CD1c-positive myeloid dendritic cell (primary cell): ENCODE measurements around the gene BIRC2.
"Not testable (repeated sequence)": the region's sequence is repeated elsewhere in the genome, so short reads cannot be mapped to it uniquely, and the experiment has no call there.

Experiments used
- DNase-seq: peaks from one replicate; pipeline ENCODE4 v3.0.0-alpha.2; 2016; ENCODE audit errors: extremely low spot score

BIRC2 gene

GRCh38 chr11:102323542-102324251, 23.3 kb upstream of the BIRC2 start:
- DNase-seq, result no peak

GRCh38 chr11:102325088-102325487, 21.9 kb upstream of the BIRC2 start:
- no peak for DNase-seq

- no peak for DNase-seq
These were observed 18.3 kb upstream of the BIRC2 start for GRCh38 chr11:102328748-102329147.

GRCh38 chr11:102330231-102330630, 16.8 kb upstream of the BIRC2 start:
- DNase-seq, result no peak

- DNase-seq, result no peak
These were observed 15.7 kb upstream of the BIRC2 start for GRCh38 chr11:102331341-102331740.

GRCh38 chr11:102332611-102332994, 14.4 kb upstream of the BIRC2 start:
- no peak for DNase-seq

GRCh38 chr11:102338479-102339010, 8.5 kb upstream of the BIRC2 start:
- DNase-seq, result no peak

GRCh38 chr11:102341311-102341710, 5.7 kb upstream of the BIRC2 start:
- not testable (repeated sequence) for DNase-seq

- DNase-seq, result peak; percentile 86
These were observed 5.1 kb upstream of the BIRC2 start for GRCh38 chr11:102341844-102342318.

- DNase-seq, result no peak
These were observed 3.2 kb upstream of the BIRC2 start for GRCh38 chr11:102343809-102344208.

- DNase-seq, result no peak
These were observed 1.1 kb upstream of the BIRC2 start for GRCh38 chr11:102345904-102346303.

- DNase-seq, result no peak
These were observed 612 bp upstream of the BIRC2 start for GRCh38 chr11:102346456-102346747.

- DNase-seq, result peak; percentile 5
These were observed 702 bp downstream of the BIRC2 start for GRCh38 chr11:102347462-102348370.

GRCh38 chr11:102357116-102357515, 10.1 kb downstream of the BIRC2 start:
- DNase-seq, result no peak

- DNase-seq, result no peak
These were observed 12.4 kb downstream of the BIRC2 start for GRCh38 chr11:102359372-102359771.

GRCh38 chr11:102360681-102361080, 13.7 kb downstream of the BIRC2 start:
- DNase-seq, result no peak

GRCh38 chr11:102361086-102362031, 14.3 kb downstream of the BIRC2 start:
- DNase-seq, result no peak

- no peak for DNase-seq
These were observed 18.0 kb downstream of the BIRC2 start for GRCh38 chr11:102364991-102365390.

GRCh38 chr11:102367364-102367763, 20.4 kb downstream of the BIRC2 start:
- DNase-seq, result peak; percentile 29

GRCh38 chr11:102368472-102368871, 21.5 kb downstream of the BIRC2 start:
- DNase-seq, result no peak

GRCh38 chr11:102374633-102375424, 27.8 kb downstream of the BIRC2 start:
- DNase-seq, result not testable (repeated sequence)
